ENCODE data around the gene MYMK.

MYMK gene

GRCh38 chr9:133523106-133523505, 1.7 kb downstream of the MYMK start:
- H3K4me3 Mint-ChIP-seq, result no peak overlapping the region
- ATAC-seq (replicated peaks) (no peak), DNase-seq (no peak)
- H3K36me3 Mint-ChIP-seq, result no peaks in the 10 kb centered on the region
- H3K27me3 Mint-ChIP-seq, result peaks cover 23 to 47% of the 10 kb centered on the region in 2 donors
- no peak overlapping the region for H3K27ac Mint-ChIP-seq
- no peaks in the 10 kb centered on the region for H3K4me1 Mint-ChIP-seq
- no peaks in the 10 kb centered on the region for H3K9me3 Mint-ChIP-seq

DNA sequence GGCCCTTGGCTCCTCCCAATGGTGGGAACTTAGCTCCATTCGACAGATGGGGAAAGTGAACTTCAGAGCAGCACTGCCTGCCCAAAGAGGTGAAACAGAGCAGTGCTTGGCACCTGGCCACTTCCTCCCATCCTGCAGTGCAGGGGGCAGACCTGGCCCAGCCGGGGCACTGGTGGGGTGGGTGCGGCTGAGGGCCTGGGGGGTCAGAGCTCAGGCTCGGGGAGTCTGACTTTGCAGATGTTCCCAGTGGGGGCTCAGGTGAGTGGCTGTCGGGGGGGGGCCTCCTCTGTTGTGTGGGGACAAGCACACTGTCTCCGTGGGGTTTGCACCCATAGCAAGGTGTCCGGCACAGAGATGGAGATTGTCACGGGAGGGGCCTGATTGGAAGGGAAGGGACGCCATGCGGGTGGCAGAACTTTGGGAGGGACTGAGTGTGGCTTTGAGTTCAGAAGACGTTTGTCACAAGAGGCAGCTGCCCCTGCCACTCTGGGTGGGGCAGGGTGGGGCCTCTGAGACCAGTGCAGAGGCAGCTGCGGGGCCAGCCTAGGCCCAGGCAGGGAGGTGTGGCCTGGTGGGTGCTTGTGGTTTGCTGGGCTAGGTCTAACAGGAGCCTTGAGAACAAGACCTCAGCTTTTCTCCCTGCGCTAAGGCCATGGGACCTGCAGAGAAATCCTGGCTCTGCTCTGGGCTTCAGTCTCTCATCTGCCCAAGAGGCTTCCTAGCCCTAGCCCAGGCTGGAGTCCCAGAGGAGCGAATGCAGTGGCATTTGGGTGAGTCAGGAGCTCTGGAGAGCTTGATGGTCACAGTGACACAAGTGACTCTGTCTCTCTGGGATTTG, 2.5 kb downstream of the MYMK start:
- no peaks in the 10 kb centered on the region for H3K9me3 Mint-ChIP-seq
- ATAC-seq (replicated peaks), result no peak
- H3K27ac Mint-ChIP-seq, result no peak overlapping the region
- H3K4me1 Mint-ChIP-seq, result no peaks in the 10 kb centered on the region
- H3K27me3 Mint-ChIP-seq, result peaks cover 19 to 41% of the 10 kb centered on the region in 2 donors
- no peaks in the 10 kb centered on the region for H3K36me3 Mint-ChIP-seq
- DNase-seq, result no peak
- H3K4me3 Mint-ChIP-seq, result no peak overlapping the region

DNA sequence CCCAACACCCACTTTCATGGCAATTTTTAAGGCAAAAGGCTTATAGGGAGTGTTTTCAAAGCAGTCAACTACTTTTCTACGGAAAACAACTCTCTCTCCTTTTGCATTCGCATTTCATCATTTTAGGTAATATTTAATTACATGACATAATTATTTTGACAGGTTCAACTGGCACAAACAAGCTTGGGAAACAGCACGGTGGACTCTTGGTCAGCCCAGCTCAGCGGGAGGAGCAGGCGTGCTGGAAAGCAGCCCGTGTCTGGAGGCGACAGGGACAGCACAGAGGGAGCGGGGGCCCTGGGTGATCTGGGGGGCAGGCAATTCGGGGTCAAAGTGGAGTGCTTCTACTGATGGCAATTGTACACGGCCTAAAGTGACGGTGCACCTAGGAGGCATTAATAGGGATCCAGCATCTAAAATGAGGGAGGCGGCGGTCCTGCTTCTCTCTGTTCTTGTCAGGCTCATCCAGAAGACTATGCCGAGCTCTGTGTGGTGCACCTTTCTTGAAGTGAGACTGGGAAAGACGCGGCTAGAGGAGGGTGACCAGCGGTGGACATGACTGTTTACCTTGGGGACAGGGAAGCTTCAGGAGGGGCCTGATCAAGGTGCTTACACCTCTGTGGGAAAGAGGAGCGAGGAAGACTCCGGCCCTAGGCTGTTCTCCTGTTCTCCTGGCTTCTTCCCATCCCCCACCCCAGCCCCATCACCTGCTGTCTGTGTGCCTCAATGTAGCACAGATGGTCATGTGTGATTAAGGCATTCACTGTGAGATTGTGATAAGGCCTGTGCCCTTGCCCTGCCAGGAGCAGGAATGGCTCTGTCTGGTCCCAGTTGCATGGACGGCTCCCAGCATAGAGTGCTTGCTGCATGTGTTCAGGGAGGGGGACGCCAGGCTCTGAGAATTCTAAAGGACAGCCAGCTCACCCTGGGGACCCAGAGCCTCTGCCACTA, 3.4 kb downstream of the MYMK start:
- Mint-ChIP-seq H3K36me3 (no peaks in the 10 kb centered on the region), H3K4me1 (no peaks in the 10 kb centered on the region), H3K27me3 (peaks cover 11 to 32% of the 10 kb centered on the region in 2 donors), H3K27ac (no peak overlapping the region), H3K9me3 (no peaks in the 10 kb centered on the region), H3K4me3 (no peak overlapping the region)
- DNase-seq (no peak), ATAC-seq (replicated peaks) (no peak)

GRCh38 chr9:133520121-133520835, 4.5 kb downstream of the MYMK start:
- Mint-ChIP-seq H3K27me3 (peaks cover 9 to 29% of the 10 kb centered on the region in 2 donors), H3K4me3 (no peak overlapping the region), H3K9me3 (no peaks in the 10 kb centered on the region), H3K36me3 (no peaks in the 10 kb centered on the region), H3K4me1 (no peaks in the 10 kb centered on the region), H3K27ac (no peak overlapping the region)
- DNase-seq, result no peak
- no peak for ATAC-seq (replicated peaks)

GRCh38 chr9:133519693-133520092, 5.1 kb downstream of the MYMK start:
- no peak for ATAC-seq (replicated peaks)
- H3K36me3 Mint-ChIP-seq, result no peaks in the 10 kb centered on the region
- no peak for DNase-seq
- peaks cover 9 to 29% of the 10 kb centered on the region in 2 donors for H3K27me3 Mint-ChIP-seq
- no peaks in the 10 kb centered on the region for H3K9me3 Mint-ChIP-seq
- no peak overlapping the region for H3K4me3 Mint-ChIP-seq
- H3K4me1 Mint-ChIP-seq, result no peaks in the 10 kb centered on the region
- no peak overlapping the region for H3K27ac Mint-ChIP-seq

DNA sequence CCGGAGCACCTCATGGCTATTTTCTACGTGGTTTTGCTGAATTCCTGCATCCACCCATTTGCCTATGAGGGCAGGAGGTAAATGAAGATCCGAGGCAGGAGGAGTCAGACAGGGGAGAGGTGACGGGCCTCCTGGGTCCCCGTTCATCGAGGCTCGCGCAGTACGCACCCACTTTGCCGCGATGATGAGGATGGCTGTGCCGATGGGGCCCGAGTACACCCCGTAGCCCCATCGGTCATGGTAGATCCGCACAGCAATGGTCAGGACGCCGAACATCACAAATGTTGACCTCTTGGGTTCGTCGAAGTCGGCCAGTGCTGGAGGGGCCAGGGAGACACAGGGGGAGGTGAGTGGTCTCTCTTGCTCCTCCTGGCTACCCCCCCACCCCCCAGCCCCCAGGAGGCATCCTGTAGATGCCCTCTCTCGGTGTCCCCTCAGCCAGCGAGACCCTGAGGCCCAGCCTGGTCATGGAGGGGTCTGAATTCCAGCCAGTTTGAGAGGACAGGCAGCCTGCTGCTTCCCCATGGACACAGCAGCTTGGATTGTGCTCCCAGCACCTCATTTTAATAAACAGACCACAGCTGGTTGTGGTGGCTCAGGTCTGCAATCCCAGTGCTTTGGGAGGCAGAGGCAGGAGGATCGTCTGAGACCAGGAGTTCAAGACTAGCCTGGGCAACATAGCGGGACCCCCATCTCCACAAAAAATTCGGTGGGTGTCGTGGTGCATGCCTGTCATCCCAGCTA, 5.9 kb downstream of the MYMK start:
- Mint-ChIP-seq H3K9me3 (no peaks in the 10 kb centered on the region), H3K36me3 (no peaks in the 10 kb centered on the region), H3K4me3 (no peak overlapping the region), H3K27ac (no peak overlapping the region), H3K4me1 (no peaks in the 10 kb centered on the region), H3K27me3 (peaks cover 9 to 27% of the 10 kb centered on the region in 2 donors)
- no peak for ATAC-seq (replicated peaks)
- DNase-seq, result no peak

DNA sequence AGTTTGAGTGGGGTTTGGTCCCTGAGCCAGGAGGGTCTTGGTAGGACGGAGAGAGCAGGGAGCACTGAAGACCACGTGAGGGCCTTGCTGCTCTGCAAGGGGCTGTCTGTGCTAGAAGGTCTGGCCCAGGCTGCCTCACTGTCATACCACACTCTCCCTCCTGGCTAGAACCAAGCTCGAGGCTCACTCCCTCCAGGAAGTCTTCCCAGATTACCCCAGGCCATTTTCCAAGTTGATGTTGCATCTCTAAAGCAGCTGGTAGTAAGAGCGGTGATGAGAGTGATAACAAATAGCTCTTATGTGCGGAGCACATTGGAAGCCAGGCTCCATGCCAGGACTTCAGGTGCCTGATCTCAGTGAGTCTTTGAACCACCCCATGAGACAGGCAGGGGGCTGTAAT, 6.6 kb downstream of the MYMK start:
- Mint-ChIP-seq H3K36me3 (no peaks in the 10 kb centered on the region), H3K4me3 (no peak overlapping the region), H3K27ac (no peak overlapping the region), H3K9me3 (no peaks in the 10 kb centered on the region), H3K27me3 (peaks cover 9 to 20% of the 10 kb centered on the region in 2 donors), H3K4me1 (no peaks in the 10 kb centered on the region)
- ATAC-seq (replicated peaks), result no peak
- no peak for DNase-seq

- Mint-ChIP-seq H3K4me3 (no peak overlapping the region), H3K27ac (no peak overlapping the region), H3K4me1 (no peaks in the 10 kb centered on the region), H3K27me3 (peaks cover 9 to 18% of the 10 kb centered on the region in 2 donors), H3K9me3 (no peaks in the 10 kb centered on the region), H3K36me3 (no peaks in the 10 kb centered on the region)
- DNase-seq (no peak), ATAC-seq (replicated peaks) (no peak)
These were observed 7.0 kb downstream of the MYMK start for GRCh38 chr9:133517711-133518110.

DNA sequence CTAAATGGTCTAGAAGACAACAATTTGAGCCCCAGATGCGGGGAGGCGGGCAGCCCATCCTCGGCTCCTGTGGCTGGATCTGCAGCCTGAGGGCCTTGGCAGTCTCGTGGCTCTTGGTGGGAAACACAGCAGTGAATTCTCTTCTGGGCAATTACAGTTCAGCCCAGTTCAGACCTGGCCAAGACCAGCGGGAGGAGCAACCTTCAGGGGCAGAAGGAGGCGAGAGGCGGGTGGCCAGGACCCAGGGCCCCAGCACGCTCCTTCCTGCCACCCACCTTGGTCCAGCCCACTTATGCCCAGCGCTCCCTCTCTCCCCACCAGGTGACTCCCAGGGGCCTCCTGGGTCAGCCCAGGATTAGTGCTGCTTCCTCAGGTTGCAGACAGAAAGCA, 7.8 kb downstream of the MYMK start:
- no peak for ATAC-seq (replicated peaks)
- no peaks in the 10 kb centered on the region for H3K9me3 Mint-ChIP-seq
- no peak overlapping the region for H3K27ac Mint-ChIP-seq

GRCh38 chr9:133516256-133516960, 8.4 kb downstream of the MYMK start:
- ATAC-seq (replicated peaks) (no peak), DNase-seq (no peak)
- H3K4me1 Mint-ChIP-seq, result no peaks in the 10 kb centered on the region
- H3K4me3 Mint-ChIP-seq, result no peak overlapping the region
- H3K27ac Mint-ChIP-seq, result no peak overlapping the region
- H3K9me3 Mint-ChIP-seq, result no peaks in the 10 kb centered on the region
- H3K36me3 Mint-ChIP-seq, result no peaks in the 10 kb centered on the region
- peaks cover 9 to 18% of the 10 kb centered on the region in 2 donors for H3K27me3 Mint-ChIP-seq

More for the DNA sequence above, 7.8 kb downstream of the MYMK start:
- Mint-ChIP-seq H3K36me3 (no peaks in the 10 kb centered on the region), H3K4me1 (no peaks in the 10 kb centered on the region), H3K27me3 (peaks cover 9 to 18% of the 10 kb centered on the region in 2 donors), H3K4me3 (no peak overlapping the region)
- no peak for DNase-seq

GRCh38 chr9:133515615-133516255, 9.0 kb downstream of the MYMK start:
- H3K9me3 Mint-ChIP-seq, result no peaks in the 10 kb centered on the region
- DNase-seq, result no peak
- no peak overlapping the region for H3K4me3 Mint-ChIP-seq
- ATAC-seq (replicated peaks), result no peak
- H3K27me3 Mint-ChIP-seq, result peaks cover 9 to 18% of the 10 kb centered on the region in 2 donors
- H3K4me1 Mint-ChIP-seq, result no peaks in the 10 kb centered on the region
- H3K27ac Mint-ChIP-seq, result no peak overlapping the region
- no peaks in the 10 kb centered on the region for H3K36me3 Mint-ChIP-seq

DNA sequence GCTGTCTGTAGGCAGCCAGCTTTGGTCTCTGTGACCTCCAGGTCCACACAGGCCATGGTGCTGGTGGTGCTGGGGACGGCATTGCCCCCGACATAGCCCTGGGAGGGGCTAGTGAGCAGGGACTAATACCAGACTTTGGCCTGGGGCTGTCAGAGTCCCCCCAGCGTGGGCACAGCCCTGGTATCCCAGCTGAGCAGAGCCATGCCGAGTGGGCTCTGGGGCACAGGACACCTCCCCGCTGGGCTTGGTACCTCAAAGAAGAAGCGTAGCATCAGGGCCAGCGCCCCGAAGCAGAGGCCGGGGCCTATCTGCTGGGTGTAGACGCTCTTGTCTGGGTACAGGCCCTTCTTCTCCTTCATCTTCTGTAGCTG, 9.5 kb downstream of the MYMK start:
- H3K27me3 Mint-ChIP-seq, result peaks cover 9 to 18% of the 10 kb centered on the region in 2 donors
- no peak for ATAC-seq (replicated peaks)

More for the DNA sequence above, 9.5 kb downstream of the MYMK start:
- Mint-ChIP-seq H3K9me3 (no peaks in the 10 kb centered on the region), H3K4me3 (no peak overlapping the region), H3K36me3 (no peaks in the 10 kb centered on the region), H3K4me1 (no peaks in the 10 kb centered on the region), H3K27ac (no peak overlapping the region)
- DNase-seq, result no peak

All from stimulated activated naive B cell treated with anti-CD40 and anti-IgM and Interleukin-4, amounts not matched to agents 10 μg/mL and 1 μg/mL and 100 μg/mL, for 72 hours (primary cell).